ENCODE results near the gene METTL26. TPM values are rescaled to one million over a fixed set of nuclear protein-coding genes. Genes with fewer than 3 reads are reported as not detected.
A peak's percentile ranks its signal among the peaks of the same experiment; 100 is the strongest.

The METTL26 gene
- total and polyA plus RNA-seq, 2 of the 8 experiments (the other 6 are each of a cell fraction or from before 2014, with no cell fraction given), result 100 to 186 TPM

DNA sequence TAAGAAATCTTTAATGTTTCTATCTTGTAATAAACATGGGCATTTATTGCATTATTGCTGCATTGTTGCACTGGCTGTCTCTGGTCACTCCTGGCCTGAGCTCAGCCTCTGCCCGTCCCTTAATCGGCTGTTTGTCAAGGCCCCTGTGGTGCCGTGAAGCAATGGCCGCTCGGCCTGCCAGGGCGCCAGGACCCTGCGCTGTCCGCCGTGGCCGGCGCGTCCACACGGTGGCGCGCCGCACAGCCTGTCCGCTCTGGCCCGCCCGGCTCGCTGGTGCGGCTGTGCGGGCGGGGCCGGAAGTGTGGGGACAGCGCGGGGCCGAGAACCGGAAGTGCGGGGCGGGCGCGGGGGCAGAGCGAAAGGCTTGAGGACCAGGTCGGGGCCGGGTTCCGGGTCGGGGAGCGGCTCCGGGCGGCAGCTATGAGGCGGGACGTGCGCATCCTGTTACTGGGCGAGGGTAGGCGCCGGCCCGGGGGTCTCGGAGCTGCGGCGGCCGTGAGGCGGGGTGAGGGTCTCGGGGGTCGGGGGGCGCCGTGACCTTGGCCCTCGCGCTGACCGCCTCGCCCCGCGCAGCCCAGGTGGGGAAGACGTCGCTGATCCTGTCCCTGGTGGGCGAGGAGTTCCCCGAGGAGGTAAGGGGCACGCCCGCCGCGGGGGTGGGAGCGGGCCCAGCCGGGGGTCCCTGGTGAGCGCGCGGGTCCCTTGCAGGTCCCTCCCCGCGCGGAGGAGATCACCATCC, 31.8 kb upstream of the METTL26 start, which contains the start of gene RHOT2 (continued):
- TF ChIP-seq RNF2 (IDR thresholded peaks at IDR 0.05; ENCODE audit: borderline replicate concordance, low read depth, low read length, missing control alignments, poor library complexity, severe bottlenecking), result no peak
- TF ChIP-seq GABPA (IDR thresholded peaks at IDR 0.05; ENCODE audit: borderline replicate concordance, insufficient read depth, low read length), result peak; percentile 98
- TF ChIP-seq CBX8 (IDR thresholded peaks at IDR 0.05; ENCODE audit: borderline replicate concordance, low read depth, low read length), result no peak
- no peak for TF ChIP-seq ZNF274 (IDR thresholded peaks at IDR 0.05; ENCODE audit: borderline replicate concordance, extremely low read depth, low read length)
- no peak for TF ChIP-seq EZH2 (IDR thresholded peaks at IDR 0.05; ENCODE audit: low read depth, low read length, severe bottlenecking)
- 0 out of 2 replicates have a peak, but pooled peaks have one; percentile 4 for TF ChIP-seq POU5F1 (IDR thresholded peaks at IDR 0.05; ENCODE audit: low read depth, low read length)
- peak; percentile 97 for TF ChIP-seq YY1 (IDR thresholded peaks at IDR 0.05; ENCODE audit: low read depth, low read length)
- no peak; the same call in 1 of the 2 replicates for TF ChIP-seq SRF (IDR thresholded peaks at IDR 0.05; ENCODE audit: low read depth, low read length)
- TF ChIP-seq GTF2F1 (IDR thresholded peaks at IDR 0.05; ENCODE audit: borderline replicate concordance, low read depth, low read length), result no peak
- peak; percentile 92 for TF ChIP-seq SP2 (IDR thresholded peaks at IDR 0.05; ENCODE audit: low read length)
- TF ChIP-seq EP300 (IDR thresholded peaks at IDR 0.05; ENCODE audit: borderline replicate concordance in 1 of 2, low read depth in 2 of 2, low read length in 2 of 2), result peak in 1 of 2 experiments; percentile 82; a peak in 1 of 3 replicates
- peak; percentile 77 for TF ChIP-seq PHF8 (conservative IDR thresholded peaks at IDR 0.05; ENCODE audit: low read depth, low read length)
- TF ChIP-seq CHD2 (IDR thresholded peaks at IDR 0.05; ENCODE audit: low read length), result no peak
- TF ChIP-seq, protein P1, sequence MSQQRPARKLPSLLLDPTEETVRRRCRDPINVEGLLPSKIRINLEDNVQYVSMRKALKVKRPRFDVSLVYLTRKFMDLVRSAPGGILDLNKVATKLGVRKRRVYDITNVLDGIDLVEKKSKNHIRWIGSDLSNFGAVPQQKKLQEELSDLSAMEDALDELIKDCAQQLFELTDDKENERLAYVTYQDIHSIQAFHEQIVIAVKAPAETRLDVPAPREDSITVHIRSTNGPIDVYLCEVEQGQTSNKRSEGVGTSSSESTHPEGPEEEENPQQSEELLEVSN (IDR thresholded peaks at IDR 0.05), result no peak; the same call in 1 of the 2 replicates
- TF ChIP-seq, protein P2, sequence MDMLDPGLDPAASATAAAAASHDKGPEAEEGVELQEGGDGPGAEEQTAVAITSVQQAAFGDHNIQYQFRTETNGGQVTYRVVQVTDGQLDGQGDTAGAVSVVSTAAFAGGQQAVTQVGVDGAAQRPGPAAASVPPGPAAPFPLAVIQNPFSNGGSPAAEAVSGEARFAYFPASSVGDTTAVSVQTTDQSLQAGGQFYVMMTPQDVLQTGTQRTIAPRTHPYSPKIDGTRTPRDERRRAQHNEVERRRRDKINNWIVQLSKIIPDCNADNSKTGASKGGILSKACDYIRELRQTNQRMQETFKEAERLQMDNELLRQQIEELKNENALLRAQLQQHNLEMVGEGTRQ (IDR thresholded peaks at IDR 0.05; ENCODE audit: low read length), result no peak
- TF ChIP-seq, protein P3, sequence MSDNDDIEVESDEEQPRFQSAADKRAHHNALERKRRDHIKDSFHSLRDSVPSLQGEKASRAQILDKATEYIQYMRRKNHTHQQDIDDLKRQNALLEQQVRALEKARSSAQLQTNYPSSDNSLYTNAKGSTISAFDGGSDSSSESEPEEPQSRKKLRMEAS (IDR thresholded peaks at IDR 0.05), result peak; percentile 62
- TF ChIP-seq JUN (IDR thresholded peaks at IDR 0.05; ENCODE audit: low read depth, low read length), result no peak

Measured in H1 (cell line).